HTR-8/SVneo (cell line): ENCODE data around the gene LSR.

Experiments
- DNase-seq: peaks from one replicate; pipeline ENCODE4 v3.0.0; 2011; ENCODE audit warnings: low spot score, mixed read lengths; ENCODE audit not compliant: insufficient read length
- FAIRE-seq: peaks from 2 replicates; lab custom pipeline; 2011; peaks lifted over from hg19 to GRCh38; lab: Jason Lieb, UNC

The LSR gene

DNA sequence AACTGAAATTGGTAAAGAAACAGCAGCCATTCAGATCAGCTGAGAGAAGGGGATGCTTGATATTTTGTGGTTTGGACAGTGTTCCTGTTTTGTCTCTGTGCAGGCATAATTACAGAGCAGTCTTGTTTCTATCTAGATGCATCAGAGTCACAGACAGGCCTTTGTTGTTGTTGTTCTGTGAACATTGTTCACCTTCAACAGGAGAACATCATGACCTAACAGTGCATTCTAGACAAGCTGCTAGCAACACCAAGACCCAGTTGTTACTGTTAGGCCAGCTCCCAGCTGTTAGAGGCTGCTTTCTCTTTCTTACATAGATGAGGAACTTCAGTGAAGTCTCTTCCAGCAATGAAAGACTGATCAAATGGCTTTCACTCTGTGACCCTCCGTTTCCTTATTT lies 8.5 kb upstream of the LSR start:
- DNase-seq (no peak), FAIRE-seq (no peak)

DNA sequence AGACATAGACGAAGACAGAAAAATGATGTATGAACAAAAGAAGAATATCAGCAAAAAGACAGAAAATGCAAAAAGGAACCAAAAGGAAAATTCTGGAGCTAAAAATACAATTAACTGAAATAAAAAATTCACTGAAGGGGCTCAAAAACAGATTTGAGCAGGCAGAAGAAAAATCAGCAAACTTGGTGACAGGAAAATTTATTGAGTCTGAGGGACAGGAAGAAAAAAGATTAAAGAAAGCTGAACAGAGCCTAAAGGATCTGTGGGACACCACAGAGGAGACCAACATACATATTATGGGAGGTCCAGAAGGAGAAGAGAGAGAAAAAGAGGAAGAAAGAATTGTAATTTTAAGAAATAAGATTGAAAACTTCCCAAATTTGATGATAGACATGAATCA lies 7.4 kb upstream of the LSR start:
- DNase-seq, result no peak
- no peak for FAIRE-seq

DNA sequence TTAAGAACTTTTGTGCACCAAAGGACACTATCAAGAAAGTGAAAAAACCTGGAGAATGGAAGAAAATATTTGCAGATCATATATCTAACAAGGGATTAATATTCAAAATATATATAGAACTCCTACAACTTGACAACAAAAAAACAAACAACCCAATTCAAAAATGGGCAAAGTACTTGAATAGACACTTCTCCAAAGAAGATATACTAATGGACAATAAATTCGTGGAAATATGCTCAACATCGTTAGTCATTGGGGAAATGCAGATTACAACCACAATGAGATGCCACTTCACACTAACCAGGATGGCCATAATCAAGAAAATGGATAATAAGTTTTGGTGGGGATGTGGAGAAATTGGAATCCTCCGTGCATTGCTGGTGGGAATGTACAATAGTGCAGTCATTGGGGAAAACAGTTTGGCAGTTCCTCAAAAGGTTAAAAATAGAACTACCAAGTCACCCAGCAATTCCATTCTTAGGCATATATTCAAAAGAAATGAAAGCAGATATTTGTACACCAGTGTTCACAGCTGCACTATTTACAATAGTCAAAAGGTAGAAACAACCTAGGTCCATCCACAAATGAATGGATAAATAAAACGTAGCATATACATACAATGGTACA lies 2.2 kb upstream of the LSR start:
- no peak for FAIRE-seq

DNA sequence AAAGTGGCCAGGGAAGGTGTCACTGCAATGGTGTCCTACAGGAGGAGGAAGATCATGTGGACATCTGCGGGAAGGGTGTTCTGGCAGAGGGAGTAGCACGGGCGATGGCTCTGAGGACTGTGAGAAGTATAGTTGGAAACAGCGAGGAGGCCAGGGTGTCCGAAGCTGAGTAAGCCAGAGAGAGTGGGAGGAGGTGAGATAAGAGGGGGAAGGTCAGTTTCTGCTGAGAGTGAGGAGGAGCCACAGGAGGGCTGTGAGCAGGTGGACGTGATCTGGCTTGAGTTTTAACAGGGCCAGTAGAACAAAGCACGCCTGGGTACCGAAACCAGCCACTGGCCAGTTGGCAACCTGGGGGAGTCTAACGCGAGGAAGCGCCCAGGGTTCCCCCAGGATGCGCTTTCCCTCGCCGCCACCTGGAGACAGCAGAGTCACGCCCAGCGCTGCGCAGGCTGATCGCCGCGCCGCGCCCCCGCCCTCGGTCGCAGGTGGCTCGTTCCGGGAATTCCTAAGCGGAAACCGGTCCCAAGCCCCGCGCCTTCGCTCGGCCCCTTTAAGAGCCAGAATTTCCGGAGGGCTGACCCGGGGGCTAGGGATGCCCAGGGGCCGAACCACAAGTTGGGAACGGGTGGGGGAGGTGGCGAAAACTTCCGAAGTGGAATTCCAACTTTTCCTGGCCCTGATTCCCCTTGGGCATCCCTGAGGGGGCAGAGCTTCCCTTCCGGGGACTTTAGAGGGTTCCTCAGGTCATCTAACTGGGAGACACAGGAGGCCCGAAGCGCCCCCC lies 1.1 kb upstream of the LSR start:
- peak; percentile 74 for FAIRE-seq

More for the DNA sequence above, 2.2 kb upstream of the LSR start:
- DNase-seq, result no peak

DNA sequence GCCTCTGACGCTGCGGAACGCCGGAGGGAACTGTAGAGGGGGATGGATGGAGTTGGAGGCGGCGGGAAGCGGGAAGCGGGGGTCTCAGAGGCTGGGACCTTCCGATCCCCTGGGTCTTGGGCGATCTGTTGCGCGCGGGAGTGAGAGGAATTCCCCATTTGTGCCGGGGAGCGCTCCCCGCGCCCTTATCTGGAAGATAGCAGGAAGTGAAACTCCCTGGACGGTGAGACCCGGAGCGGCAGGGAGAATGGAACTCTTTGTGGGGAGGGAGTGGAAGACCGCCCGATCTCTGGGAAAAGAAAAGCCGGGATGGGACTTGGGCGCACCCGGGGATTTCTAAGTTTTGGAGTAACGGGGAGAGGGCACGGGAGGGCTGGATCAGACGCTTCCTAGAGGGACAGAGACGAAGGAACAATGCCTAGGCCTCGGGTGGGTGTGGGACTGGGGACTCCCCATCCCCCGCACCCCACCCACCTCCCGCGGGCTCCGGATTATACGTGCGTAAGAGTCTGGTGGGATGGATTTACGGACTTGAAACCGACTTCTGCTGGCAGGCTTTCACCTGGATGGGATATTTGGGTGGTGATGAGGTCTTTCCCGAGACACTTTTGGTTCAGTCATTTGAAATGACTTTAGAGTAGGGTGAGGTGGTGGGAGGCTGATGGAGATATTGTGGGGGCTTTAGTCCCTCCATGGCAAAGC lies 495 bp downstream of the LSR start:
- no peak for DNase-seq
- no peak for FAIRE-seq

More for the DNA sequence above, 1.1 kb upstream of the LSR start:
- peak; percentile 75 for DNase-seq

DNA sequence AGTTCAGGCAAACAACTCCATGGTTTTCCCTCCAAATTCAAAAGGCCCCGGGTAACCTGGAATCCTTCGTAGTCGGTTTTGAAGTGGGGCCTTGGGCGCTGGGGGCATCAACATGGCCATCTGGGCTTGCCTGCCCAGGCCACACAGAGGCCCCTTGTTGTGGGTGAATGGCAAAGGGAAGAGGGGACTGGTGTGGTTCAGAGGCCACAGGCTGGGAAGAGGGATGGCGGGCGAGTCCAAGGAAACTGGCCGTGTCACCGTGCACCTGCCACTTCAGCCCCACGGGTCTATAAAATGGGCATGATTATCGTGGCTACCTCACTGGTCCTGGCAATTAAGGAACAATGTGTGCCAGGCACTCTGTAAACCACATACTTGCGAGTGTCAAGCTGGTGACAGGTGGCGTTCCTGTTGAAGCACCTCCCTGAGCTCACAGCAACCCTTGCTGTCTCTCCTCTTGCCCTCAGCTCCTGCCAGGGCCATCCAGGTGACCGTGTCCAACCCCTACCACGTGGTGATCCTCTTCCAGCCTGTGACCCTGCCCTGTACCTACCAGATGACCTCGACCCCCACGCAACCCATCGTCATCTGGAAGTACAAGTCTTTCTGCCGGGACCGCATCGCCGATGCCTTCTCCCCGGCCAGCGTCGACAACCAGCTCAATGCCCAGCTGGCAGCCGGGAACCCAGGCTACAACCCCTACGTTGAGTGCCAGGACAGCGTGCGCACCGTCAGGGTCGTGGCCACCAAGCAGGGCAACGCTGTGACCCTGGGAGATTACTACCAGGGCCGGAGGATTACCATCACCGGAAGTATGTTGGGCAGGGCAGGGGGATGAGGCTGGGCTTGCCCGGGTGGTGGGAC lies 1.3 kb downstream of the LSR start:
- FAIRE-seq (no peak), DNase-seq (no peak)

DNA sequence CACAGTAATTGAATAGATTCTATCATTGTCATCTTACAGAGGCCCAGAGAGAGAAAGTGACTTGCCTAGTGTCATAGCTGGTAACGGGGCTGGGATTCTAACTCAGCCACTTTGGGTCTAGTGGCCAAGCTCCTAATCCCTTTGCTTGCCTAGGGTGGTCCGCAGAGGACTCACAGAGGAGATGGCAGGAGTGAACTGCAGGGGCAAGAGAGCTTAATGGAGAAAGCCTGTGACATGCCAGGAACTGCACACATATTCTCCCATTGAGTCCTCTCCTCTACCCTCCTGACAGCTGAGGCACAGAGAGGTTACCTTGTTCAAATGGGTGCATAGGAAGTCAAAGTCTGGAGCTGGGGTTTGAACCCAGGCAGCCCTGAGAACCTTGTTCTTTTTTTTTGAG lies 2.7 kb downstream of the LSR start:
- DNase-seq, result no peak
- FAIRE-seq, result no peak

DNA sequence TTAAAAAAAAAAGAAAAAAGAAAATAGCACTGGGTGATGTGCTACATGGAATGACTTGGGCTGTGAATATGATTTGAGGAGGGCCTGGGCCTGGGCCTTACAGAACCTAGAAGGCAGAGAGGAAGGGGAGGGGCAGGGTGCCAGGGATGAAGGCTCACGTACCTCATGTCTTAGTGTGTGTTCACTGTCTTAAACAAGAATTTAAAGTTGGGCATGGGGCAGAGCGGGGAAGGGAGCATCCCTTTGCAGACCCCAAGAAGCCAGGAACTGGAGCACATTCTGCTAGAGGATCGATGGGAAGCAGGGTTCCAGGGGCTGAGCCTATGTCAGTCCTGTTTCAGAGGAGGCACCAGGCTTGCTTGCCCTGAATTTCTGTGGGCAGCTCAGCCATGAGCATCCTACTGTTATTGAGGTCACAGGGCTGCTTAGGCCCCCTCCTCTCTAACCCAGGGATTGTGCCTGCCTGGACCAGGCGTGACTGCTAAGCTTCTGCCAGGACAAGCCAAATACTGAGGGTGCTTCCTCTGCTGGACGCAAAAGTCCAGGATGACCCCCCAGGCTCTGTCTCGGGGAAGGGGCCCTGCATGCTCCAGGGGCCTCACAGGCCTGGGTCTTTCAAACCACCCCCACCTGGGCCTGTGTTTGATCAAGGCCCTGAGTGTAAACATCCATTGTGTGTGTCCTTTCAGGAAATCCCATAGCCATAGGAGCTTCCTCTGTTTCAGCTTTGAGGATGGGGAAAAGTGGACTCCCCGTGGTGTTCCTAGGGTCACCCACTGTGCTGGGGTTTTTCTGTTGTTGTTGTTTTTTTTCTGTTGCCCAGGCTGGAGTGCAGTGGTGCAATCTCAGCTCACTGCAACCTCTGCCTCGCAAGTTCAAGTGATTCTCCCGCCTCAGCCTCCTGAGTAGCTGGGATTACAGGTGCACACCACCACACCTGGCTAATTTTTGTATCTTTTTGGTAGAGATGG lies 4.8 kb downstream of the LSR start:
- FAIRE-seq (no peak), DNase-seq (no peak)

DNA sequence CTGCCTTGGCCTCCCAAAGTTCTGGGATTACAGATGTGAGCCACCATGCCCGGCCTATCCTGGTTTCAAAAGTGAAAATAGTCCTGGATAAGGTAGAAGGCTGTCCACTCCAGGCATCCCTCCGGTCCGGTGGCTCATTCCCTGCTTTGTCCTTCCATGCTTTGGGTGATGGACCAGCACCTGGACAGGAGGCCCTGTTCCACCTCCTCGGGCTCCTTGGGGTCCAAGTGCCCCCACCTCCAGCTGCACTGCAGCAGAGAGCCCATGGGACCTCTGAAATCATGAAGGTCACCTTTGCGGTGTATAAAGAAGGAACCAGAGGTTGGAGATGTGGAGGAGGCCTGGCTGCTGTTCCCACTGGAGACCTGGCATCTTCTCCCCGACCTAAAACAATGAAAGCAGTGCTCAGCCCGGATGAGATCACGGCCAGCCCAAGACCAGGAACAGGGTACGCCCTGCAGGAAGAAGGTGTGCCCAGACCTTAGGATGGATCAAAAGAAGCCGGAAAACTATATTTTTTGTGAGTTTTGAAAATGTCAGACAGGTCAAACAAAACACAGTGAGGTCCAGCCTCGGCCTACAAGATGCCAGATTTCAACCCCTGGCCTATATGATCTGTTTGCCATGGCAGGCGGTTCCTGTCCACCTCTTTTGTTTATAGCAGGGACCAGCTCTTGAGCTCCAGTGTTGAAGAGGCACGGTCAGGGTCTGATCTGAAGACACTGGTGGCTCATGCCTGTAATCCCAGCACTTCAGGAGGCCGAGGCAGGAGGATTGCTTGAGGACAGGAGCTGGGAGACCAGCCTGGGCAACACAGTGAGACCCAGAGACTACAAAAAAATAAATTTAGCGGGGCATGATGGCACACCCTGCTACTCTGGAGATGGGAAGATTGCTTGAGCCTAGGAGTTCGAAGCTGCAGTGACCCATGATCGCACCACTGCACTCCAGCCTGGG lies 5.8 kb downstream of the LSR start:
- FAIRE-seq (no peak), DNase-seq (no peak)

DNA sequence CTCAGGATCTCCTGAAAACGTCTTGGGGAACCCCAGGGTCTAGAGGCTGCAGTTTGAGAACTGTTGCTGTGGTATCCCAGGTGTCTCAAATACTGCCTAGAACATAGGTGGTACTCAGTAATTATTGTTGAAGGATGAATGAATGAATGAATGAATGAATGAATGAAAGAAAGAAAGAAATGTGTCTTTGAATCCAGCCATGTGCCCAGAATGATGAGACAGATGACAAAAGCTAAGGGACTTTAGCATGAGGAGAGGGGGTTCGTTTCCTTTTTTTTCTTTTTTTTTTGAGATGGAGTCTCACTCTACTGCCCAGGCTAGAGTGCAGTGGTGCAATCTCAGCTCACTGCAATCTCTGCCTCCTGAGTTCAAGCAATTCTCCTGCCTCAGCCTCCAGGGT lies 7.8 kb downstream of the LSR start:
- DNase-seq (no peak), FAIRE-seq (no peak)

DNA sequence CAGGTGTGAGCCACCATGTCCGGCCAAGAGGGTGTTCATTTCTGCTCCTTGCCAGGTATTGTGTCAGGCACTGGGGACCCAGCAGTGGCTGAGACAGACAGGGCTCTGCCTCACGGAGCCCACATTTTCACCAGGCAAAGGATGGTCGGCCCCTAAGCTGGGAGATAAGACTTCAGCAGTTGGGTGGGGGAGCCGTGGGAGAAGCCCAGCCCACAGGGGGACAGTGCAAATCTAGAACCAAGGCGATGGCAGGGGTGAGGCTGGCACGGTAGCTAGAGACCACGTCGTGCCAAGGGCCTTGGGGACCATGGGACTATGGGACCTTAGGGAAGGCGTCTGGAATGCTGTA lies 8.3 kb downstream of the LSR start:
- DNase-seq (no peak), FAIRE-seq (no peak)

DNA sequence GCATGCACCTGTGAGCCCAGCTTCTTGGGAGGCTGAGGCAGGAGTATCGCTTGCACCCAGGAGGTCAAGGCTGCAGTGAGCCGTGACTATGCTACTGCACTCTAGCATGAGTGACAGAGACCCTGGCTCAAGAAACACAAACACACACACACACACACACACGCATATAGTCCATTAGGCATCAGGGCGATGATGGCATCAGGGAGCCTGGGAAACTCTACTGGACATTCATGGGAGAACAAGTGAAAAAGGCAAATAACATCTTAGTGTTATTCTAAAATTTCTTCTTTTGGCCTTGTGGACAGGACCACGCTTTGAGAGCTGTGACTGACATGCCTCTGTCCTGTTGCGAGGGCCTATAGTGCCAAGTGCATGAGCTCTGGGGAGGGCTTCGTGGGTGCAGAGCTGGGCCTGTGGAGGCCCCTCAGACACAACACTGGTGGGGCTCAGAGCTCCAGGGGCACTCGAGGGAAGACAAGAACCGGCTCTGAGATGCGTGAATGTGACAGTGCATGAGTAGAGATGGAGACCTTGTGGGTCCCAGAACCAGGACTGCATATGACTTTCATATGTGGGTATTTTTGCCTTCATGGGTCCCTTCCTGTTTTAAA lies 12.0 kb downstream of the LSR start:
- no peak for FAIRE-seq
- DNase-seq, result no peak

DNA sequence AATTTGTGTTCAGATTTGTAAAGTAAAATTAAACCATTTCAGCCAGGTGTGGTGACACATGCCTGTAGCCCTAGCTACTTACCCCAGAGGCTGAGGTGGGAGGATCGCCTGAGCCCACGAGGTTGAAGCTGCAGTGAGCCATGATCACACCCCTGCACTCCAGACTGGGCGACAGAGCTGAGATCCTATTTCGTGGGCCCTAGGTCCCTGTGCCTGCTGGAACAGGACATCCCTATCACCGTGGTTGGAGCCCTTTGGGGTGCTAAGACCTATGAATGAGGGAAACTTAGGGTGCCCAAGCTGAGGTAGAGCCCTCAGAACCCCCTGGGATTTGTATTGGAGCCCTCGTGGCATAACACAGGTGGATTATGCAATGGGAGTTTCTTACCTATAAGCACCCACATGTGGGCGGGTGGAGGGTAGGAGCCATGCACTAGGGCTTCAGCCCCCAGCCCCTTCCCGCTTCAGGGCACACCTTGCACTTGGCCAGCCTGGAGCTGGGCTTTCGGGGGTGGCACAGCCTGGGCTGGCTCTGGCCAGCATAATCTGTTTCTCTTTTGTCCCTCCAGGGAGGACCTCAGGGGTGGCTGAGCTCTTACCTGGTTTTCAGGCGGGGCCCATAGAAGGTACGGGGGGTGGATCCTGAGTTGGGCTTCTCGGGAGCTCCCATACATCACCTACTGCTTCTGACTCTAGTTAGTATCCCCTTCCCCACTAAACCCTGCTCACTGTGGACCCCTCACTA lies 12.7 kb downstream of the LSR start:
- no peak for FAIRE-seq
- DNase-seq, result no peak

DNA sequence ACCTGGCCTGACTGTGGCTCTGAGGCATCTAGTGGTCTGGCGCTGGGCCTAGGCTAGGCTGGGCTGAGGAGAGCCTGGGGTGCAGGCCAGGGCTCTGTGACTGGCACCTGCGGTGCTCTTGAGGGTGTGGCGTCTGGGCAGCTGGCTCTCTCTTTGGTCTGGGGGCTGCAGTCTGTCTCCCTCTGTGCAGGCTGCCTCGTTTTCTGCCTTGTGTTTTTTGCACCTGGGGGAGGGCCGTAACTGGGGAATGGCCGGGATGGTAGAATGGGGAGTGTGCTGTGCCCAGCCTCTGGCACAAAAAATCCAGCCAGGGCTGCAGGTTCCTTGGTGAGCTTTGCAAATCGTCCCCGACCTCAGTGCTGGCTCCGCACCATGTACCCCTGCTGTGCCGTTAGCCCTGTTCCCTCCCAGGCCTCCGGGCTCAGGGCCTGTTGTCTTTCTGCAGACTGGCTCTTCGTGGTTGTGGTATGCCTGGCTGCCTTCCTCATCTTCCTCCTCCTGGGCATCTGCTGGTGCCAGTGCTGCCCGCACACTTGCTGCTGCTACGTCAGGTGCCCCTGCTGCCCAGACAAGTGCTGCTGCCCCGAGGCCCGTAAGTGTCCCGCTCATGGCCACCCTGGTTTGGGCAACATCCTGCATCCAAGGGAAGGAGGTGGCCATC lies 13.4 kb downstream of the LSR start:
- FAIRE-seq (no peak), DNase-seq (no peak)

DNA sequence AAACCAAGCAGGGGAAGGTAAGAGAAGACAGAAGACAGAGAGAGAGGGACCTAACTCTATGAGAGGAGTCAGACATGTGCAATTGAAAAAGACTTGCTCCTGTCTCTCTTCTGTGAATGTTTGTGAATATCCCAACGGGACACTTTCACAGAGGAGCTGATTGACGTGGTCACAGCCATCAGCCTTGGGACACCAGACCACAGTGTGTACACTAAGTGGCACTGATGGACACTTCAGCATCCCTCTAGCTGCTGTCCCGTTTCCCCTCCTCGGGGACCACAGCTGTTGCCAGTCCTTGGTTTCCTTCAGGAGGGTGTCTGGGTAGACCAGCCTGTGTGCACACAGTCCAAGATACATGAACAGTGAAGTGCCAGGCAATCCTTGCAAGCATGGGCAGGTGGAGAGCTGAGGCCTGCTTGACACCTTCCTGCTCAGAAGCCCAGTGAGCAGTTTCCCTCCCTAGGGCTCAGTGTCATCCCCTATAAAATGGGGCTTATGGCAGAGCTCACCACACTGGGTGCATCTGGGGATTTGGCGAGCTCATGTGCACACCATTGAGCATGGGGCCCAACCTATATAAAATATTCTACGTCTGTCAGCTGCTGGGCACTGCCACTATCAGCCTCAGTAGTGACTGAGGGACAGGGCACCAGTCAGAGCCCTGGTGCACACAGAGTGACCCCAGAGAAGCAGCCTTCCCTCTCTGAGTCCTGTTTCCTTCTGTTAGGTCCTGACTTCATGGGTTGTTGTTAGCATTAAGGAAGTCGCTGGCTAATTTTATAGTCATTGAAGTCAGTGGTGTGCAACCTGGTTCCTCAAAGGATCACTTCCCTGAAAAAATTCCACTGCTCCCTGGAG lies 15.7 kb downstream of the LSR start:
- FAIRE-seq (no peak), DNase-seq (no peak)
